Gastrocnemius medialis (tissue), 4 donors: ENCODE measurements around the gene EYS. TPM values are rescaled to one million over a fixed set of nuclear protein-coding genes. Genes with fewer than 3 reads are reported as not detected.

ENCODE experiments used
- ATAC-seq, 2 donors: fragments of 150-250 bp; one replicate each; pipeline ENCODE4 v1.9.1; 2016
- DNase-seq, 2 donors: peaks; one replicate each; pipeline ENCODE4 v3.0.0-alpha.2; 2019
- H3K27ac ChIP-seq, 4 donors: fragments of 200-600 bp; sonication (generic); 1 replicate in 1 of 4; 2 replicates in 3 of 4; pipeline ENCODE4 v1.5.1; 2016 to 2018; ENCODE audit warnings: mild to moderate bottlenecking in 2 of 4, moderate library complexity in 1 of 4
- H3K27me3 ChIP-seq, 3 donors: fragments of 200-600 bp; sonication (generic) in 2 of 3; 1 replicate in 1 of 3; 2 replicates in 2 of 3; pipeline versions ENCODE4 v1.5.1 to v1.6.0; 2016 to 2019; ENCODE audit warnings: mild to moderate bottlenecking in 1 of 3, moderate library complexity in 1 of 3
- H3K36me3 ChIP-seq, 2 donors: fragments of 200-600 bp; sonication (generic) in 1 of 2; one replicate each; pipeline ENCODE4 v1.5.1; 2017 to 2018
- H3K4me1 ChIP-seq, 2 donors: fragments of 200-600 bp; sonication (generic) in 1 of 2; one replicate each; pipeline ENCODE4 v1.5.1; 2016 to 2017; ENCODE audit warnings: mild to moderate bottlenecking in 2 of 2
- H3K4me3 ChIP-seq, 4 donors: fragments of 200-600 bp; sonication (generic) in 3 of 4; 1 replicate in 1 of 4; 2 replicates in 3 of 4; pipeline ENCODE4 v1.5.1; 2016 to 2019; ENCODE audit warnings: mild to moderate bottlenecking in 2 of 4
- H3K9me3 ChIP-seq, 3 donors: fragments of 200-600 bp; sonication (generic) in 2 of 3; 1 replicate in 1 of 3; 2 replicates in 2 of 3; pipeline ENCODE4 v1.5.1; 2016 to 2019
- CTCF ChIP-seq, 5 experiments: fragments of 450-650 bp in 3 of 5; fragments of 200-600 bp in 2 of 5; sonication (generic) in 2 of 5; IDR thresholded peaks in 4 of 5; conservative IDR thresholded peaks in 1 of 5; 1 replicate in 4 of 5; 2 replicates in 1 of 5; pipeline ENCODE4 v1.5.1; 2016 to 2019; ENCODE audit warnings: antibody characterized with exemption in 5 of 5, mild to moderate bottlenecking in 3 of 5, moderate library complexity in 3 of 5
- POLR2A ChIP-seq, 2 donors: fragments of 450-650 bp; IDR thresholded peaks; one replicate each; pipeline ENCODE4 v1.6.1; 2017; ENCODE audit warnings: antibody characterized with exemption in 2 of 2, mild to moderate bottlenecking in 2 of 2, moderate library complexity in 2 of 2
- in situ Hi-C, 4 donors: fragments of 200-750 bp; cut with MboI; loops; one replicate each; pipeline versions ENCODE4 v1.15.0 to v1.8.0; 2017; ENCODE audit warnings: low sequenced_read_pairs in 4 of 4
- intact Hi-C: fragments of 100-400 bp; cut with DNase I; formaldehyde crosslinking; loops from one replicate; pipeline ENCODE4 v1.15.1; 2023; ENCODE audit warnings: low total_unique reads
- total RNA-seq, 4 donors: library from RNA; depleted of rRNA; stranded (reverse); fragments of >200 nt; gene quantifications; one replicate each; pipeline versions ENCODE4 v1.1.0 to v1.2.3, GENCODE V29; 2016

The EYS gene
- total RNA-seq, 4 donors from 2014 or later: 0.20 TPM; not detected in 3

- Histone ChIP-seq H3K9me3 (no peaks in the 10 kb centered on the region), H3K27me3 (no peaks in the 10 kb centered on the region), H3K36me3 (no peaks in the 10 kb centered on the region), H3K4me1 (no peaks in the 10 kb centered on the region), H3K27ac (no peak overlapping the region), H3K4me3 (no peak overlapping the region)
- DNase-seq (no peak), ATAC-seq (no peak)
- TF ChIP-seq POLR2A (IDR thresholded peaks at IDR 0.05) (no peak), CTCF (IDR thresholded peaks at IDR 0.05 in 4 of 5, conservative IDR thresholded peaks at IDR 0.05 in 1 of 5) (no peak)
- in situ Hi-C loops: no loop called here
- intact Hi-C loops: no loop called here
Observed at GRCh38 chr6:64811119-64811518, 895.9 kb downstream of the EYS start.

- ATAC-seq (no peak), DNase-seq (no peak)
- intact Hi-C loops (no loop called here), in situ Hi-C loops (no loop called here)
- H3K36me3 ChIP-seq: no peaks in the 10 kb centered on the region
- H3K4me1 ChIP-seq: no peaks in the 10 kb centered on the region
- no peak overlapping the region for H3K4me3 ChIP-seq
- no peaks in the 10 kb centered on the region for H3K9me3 ChIP-seq
- H3K27me3 ChIP-seq: no peaks in the 10 kb centered on the region
- H3K27ac ChIP-seq: no peak overlapping the region
- TF ChIP-seq CTCF (IDR thresholded peaks at IDR 0.05 in 4 of 5, conservative IDR thresholded peaks at IDR 0.05 in 1 of 5): no peak
- no peak for TF ChIP-seq POLR2A (IDR thresholded peaks at IDR 0.05)
Observed at GRCh38 chr6:64807785-64808184, 899.2 kb downstream of the EYS start.

- Histone ChIP-seq H3K9me3 (no peaks in the 10 kb centered on the region), H3K27ac (no peak overlapping the region), H3K4me1 (no peaks in the 10 kb centered on the region), H3K36me3 (no peaks in the 10 kb centered on the region), H3K27me3 (no peaks in the 10 kb centered on the region), H3K4me3 (no peak overlapping the region)
- ATAC-seq (no peak), DNase-seq (no peak)
- intact Hi-C loops (no loop called here), in situ Hi-C loops (no loop called here)
- TF ChIP-seq CTCF (IDR thresholded peaks at IDR 0.05 in 4 of 5, conservative IDR thresholded peaks at IDR 0.05 in 1 of 5) (no peak), POLR2A (IDR thresholded peaks at IDR 0.05) (no peak)
Observed at GRCh38 chr6:64803470-64804166, 903.4 kb downstream of the EYS start.

- H3K27ac ChIP-seq: no peak overlapping the region
- in situ Hi-C loops: no loop called here
- DNase-seq (no peak), ATAC-seq (no peak)
- intact Hi-C loops: no loop called here
- no peaks in the 10 kb centered on the region for H3K9me3 ChIP-seq
- no peaks in the 10 kb centered on the region for H3K36me3 ChIP-seq
- H3K4me3 ChIP-seq: no peak overlapping the region
- TF ChIP-seq POLR2A (IDR thresholded peaks at IDR 0.05) (no peak), CTCF (IDR thresholded peaks at IDR 0.05 in 4 of 5, conservative IDR thresholded peaks at IDR 0.05 in 1 of 5) (no peak)
- no peaks in the 10 kb centered on the region for H3K4me1 ChIP-seq
- no peaks in the 10 kb centered on the region for H3K27me3 ChIP-seq
Observed at GRCh38 chr6:64792534-64792933, 914.5 kb downstream of the EYS start.

GRCh38 chr6:64789476-64789875 is 917.5 kb downstream of the EYS start:
- no peaks in the 10 kb centered on the region for H3K36me3 ChIP-seq
- no peak overlapping the region for H3K4me3 ChIP-seq
- no peaks in the 10 kb centered on the region for H3K27me3 ChIP-seq
- TF ChIP-seq POLR2A (IDR thresholded peaks at IDR 0.05): no peak
- no peak for TF ChIP-seq CTCF (IDR thresholded peaks at IDR 0.05 in 4 of 5, conservative IDR thresholded peaks at IDR 0.05 in 1 of 5)
- intact Hi-C loops: no loop called here
- H3K27ac ChIP-seq: no peak overlapping the region
- ATAC-seq (no peak), DNase-seq (no peak)
- no peaks in the 10 kb centered on the region for H3K4me1 ChIP-seq
- no peaks in the 10 kb centered on the region for H3K9me3 ChIP-seq
- in situ Hi-C loops: no loop called here
